ENCODE results near the gene WNT1. TPM values are rescaled to one million over a fixed set of nuclear protein-coding genes. Genes with fewer than 3 reads are reported as not detected.
A peak's percentile ranks its signal among the peaks of the same experiment; 100 is the strongest.

WNT1 gene
- total and polyA plus RNA-seq, 9 of the 15 experiments (the other 6 are each of a cell fraction or from before 2014, with no cell fraction given), result not detected

DNA sequence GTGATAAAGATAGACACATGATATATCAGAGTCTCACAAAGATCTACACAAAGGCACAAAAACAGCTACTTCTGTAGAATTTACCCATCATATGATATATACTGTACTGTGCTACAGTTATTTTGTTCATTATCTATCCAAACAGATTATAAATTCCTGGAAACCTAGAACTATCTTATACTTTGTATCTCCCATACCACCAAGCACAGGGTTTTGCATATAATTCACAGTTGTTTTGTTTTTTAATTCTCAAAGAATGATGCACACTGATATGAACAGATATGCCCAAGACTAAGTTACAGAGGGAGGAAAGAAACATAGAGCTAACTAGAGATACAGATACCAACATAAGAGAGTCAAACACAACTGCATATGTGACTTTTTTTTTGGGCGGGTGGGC, 37.1 kb downstream of the WNT1 start:
- intact Hi-C loops (cut with micrococcal nuclease), result no loop called here

More for the DNA sequence above, 37.1 kb downstream of the WNT1 start:
- no peak for DNase-seq (ENCODE audit: extremely low read depth in 1 of 4, low spot score in 3 of 4)
- Histone ChIP-seq H3K4me1 (replicated peaks in 1 of 2; ENCODE audit: control insufficient read depth in 2 of 2, insufficient read depth in 2 of 2, low read length in 2 of 2) (peaks cover 35 to 43% of the 10 kb centered on the region in 2 experiments), H3K27ac (ENCODE audit: extremely low read depth, low read depth, low read length) (peak overlapping the region; percentile 53; the same call in 2 of the 3 replicates), H3K27me3 (ENCODE audit: control insufficient read depth in 2 of 2, insufficient read depth in 2 of 2, low read length in 2 of 2) (no peaks in the 10 kb centered on the region), H3K79me2 (ENCODE audit: control insufficient read depth, insufficient read depth, low read length) (peaks cover 30% of the 10 kb centered on the region), H3K4me3 (no peak overlapping the region), H3K9ac (ENCODE audit: insufficient read depth in 1 of 2, low read depth in 2 of 2, low read length in 2 of 2) (0 out of 4 replicates have a peak overlapping the region, but pooled peaks of 1 of the 2 experiments have one; percentile 54), H3K9me1 (ENCODE audit: control insufficient read depth, insufficient read depth, low read length) (no peaks in the 10 kb centered on the region), H4K20me1 (replicated peaks; ENCODE audit: control insufficient read depth, insufficient read depth, low read length) (0 out of 2 replicates have a peak, but pooled peaks cover 3% of the 10 kb centered on the region), H3K36me3 (ENCODE audit: control insufficient read depth, insufficient read depth, low read length) (peaks cover 36% of the 10 kb centered on the region), H2AFZ (ENCODE audit: low read depth, low read length) (no peak overlapping the region), H3K4me2 (ENCODE audit: insufficient read depth, low read length) (peak overlapping the region; percentile 13; the same call in 1 of the 2 replicates), H3K9me3 (replicated peaks; ENCODE audit: control insufficient read depth, insufficient read depth, low read depth, low read length) (no peaks in the 10 kb centered on the region)
- ChIA-PET POLR2A (interaction anchor here (0.6 to 6.8 kb wide), 9 partner anchors 9 to 251 kb away, joined by 3 to 78 read pairs (median 4); partner anchors contain the start of gene DDN), CTCF (ENCODE audit: low intra/inter-chr PET ratio) (interaction anchor here (1.6 kb wide), 1 partner anchor 19 kb away, joined by 10 read pairs; no protein-coding TSS in a partner anchor)
- FAIRE-seq, result no peak
- TF ChIP-seq, protein P1, sequence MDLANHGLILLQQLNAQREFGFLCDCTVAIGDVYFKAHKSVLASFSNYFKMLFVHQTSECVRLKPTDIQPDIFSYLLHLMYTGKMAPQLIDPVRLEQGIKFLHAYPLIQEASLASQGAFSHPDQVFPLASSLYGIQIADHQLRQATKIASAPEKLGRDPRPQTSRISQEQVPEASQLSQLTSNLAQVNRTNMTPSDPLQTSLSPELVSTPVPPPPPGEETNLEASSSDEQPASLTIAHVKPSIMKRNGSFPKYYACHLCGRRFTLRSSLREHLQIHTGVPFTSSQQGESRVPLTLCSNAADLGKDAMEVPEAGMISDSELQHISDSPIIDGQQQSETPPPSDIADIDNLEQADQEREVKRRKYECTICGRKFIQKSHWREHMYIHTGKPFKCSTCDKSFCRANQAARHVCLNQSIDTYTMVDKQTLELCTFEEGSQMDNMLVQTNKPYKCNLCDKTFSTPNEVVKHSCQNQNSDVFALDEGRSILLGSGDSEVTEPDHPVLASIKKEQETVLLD (IDR thresholded peaks at IDR 0.05), result no peak
- peak; percentile 29; the same call in 1 of the 2 replicates for TF ChIP-seq CBFA2T3 (IDR thresholded peaks at IDR 0.05)
- TF ChIP-seq MBD2 (IDR thresholded peaks at IDR 0.05; ENCODE audit: borderline replicate concordance, low read depth), result no peak
- 0 out of 2 replicates have a peak, but pooled peaks have one; percentile 7 for TF ChIP-seq SP1 (CRISPR knock-in tag; IDR thresholded peaks at IDR 0.05)
- TF ChIP-seq ARID1B (IDR thresholded peaks at IDR 0.05), result peak; percentile 47
- peak; percentile 22; the same call in 1 of the 2 replicates for TF ChIP-seq EP300 (IDR thresholded peaks at IDR 0.05; ENCODE audit: low read length)
- TF ChIP-seq, protein P2, sequence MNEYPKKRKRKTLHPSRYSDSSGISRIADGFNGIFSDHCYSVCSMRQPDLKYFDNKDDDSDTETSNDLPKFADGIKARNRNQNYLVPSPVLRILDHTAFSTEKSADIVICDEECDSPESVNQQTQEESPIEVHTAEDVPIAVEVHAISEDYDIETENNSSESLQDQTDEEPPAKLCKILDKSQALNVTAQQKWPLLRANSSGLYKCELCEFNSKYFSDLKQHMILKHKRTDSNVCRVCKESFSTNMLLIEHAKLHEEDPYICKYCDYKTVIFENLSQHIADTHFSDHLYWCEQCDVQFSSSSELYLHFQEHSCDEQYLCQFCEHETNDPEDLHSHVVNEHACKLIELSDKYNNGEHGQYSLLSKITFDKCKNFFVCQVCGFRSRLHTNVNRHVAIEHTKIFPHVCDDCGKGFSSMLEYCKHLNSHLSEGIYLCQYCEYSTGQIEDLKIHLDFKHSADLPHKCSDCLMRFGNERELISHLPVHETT (CRISPR knock-in tag; conservative IDR thresholded peaks at IDR 0.05 in 1 of 2, IDR thresholded peaks at IDR 0.05 in 1 of 2), result 0 out of 4 replicates have a peak, but pooled peaks of 1 of the 2 experiments have one; percentile 5
- peak; percentile 16; the same call in 1 of the 2 replicates for TF ChIP-seq TEAD4 (IDR thresholded peaks at IDR 0.05; ENCODE audit: low read length)
- no peak for TF ChIP-seq TEAD4 (CRISPR knock-in tag; IDR thresholded peaks at IDR 0.05; ENCODE audit: borderline replicate concordance)
- TF ChIP-seq HSF4 (CRISPR knock-in tag; IDR thresholded peaks at IDR 0.05; ENCODE audit: borderline replicate concordance), result no peak
- TF ChIP-seq TCF3 (CRISPR knock-in tag; IDR thresholded peaks at IDR 0.05), result peak; percentile 28; the same call in 1 of the 2 replicates
- in situ Hi-C loops (cut with MboI), result no loop called here
- BruUV-seq (replicated peaks), result no TSS peak
- 6% methylated on average over 1 of the region's 1 CpG for WGBS (ENCODE audit: insufficient coverage, low coverage, missing lambda C conversion rate)
- ATAC-seq, result no peak

Measured in K562 (cell line).